Measurements from ENCODE around the gene SMAD7.

Gene SMAD7

GRCh38 chr18:48950536-48951447 lies at the start of gene SMAD7:
Gene SMAD7, minus strand, starts transcription at chr18:48950965. Its CDS starts 541 bp downstream, at chr18:48950424.
- peak; percentile 71 for DNase-seq

GRCh38 chr18:48999569-48999968 lies 48.8 kb upstream of the SMAD7 start:
- no peak for DNase-seq

GRCh38 chr18:48997985-48998831 lies 47.4 kb upstream of the SMAD7 start:
- peak; percentile 29 for DNase-seq

- no peak for DNase-seq
Measured at GRCh38 chr18:48997681-48997984, 46.9 kb upstream of the SMAD7 start.

GRCh38 chr18:48996901-48997463 lies 46.2 kb upstream of the SMAD7 start:
- DNase-seq = no peak

- DNase-seq = no peak
Measured at GRCh38 chr18:48996041-48996440, 45.3 kb upstream of the SMAD7 start.

- DNase-seq = no peak
Measured at GRCh38 chr18:48994926-48995835, 44.4 kb upstream of the SMAD7 start.

- peak; percentile 47 for DNase-seq
Measured at GRCh38 chr18:48994044-48994651, 43.4 kb upstream of the SMAD7 start.

GRCh38 chr18:48993586-48993985 lies 42.8 kb upstream of the SMAD7 start:
- DNase-seq = no peak

- DNase-seq = no peak
Measured at GRCh38 chr18:48992791-48993555, 42.2 kb upstream of the SMAD7 start.

- DNase-seq = no peak
Measured at GRCh38 chr18:48992133-48992532, 41.4 kb upstream of the SMAD7 start.

GRCh38 chr18:48991676-48992075 lies 40.9 kb upstream of the SMAD7 start:
- peak; percentile 78 for DNase-seq

- no peak for DNase-seq
Measured at GRCh38 chr18:48991319-48991660, 40.5 kb upstream of the SMAD7 start.

- DNase-seq = no peak
Measured at GRCh38 chr18:48990481-48991318, 39.9 kb upstream of the SMAD7 start.

GRCh38 chr18:48989304-48990303 lies 38.8 kb upstream of the SMAD7 start:
- DNase-seq = no peak

- no peak for DNase-seq
Measured at GRCh38 chr18:48988508-48989303, 37.9 kb upstream of the SMAD7 start.

GRCh38 chr18:48987821-48988220 lies 37.1 kb upstream of the SMAD7 start:
- no peak for DNase-seq
